ENCODE data around the gene C1QA. TPM values are rescaled to one million over a fixed set of nuclear protein-coding genes. Genes with fewer than 3 reads are reported as not detected.
"Not testable (repeated sequence)": the region's sequence is repeated elsewhere in the genome, so short reads cannot be mapped to it uniquely, and the experiment has no call there.

C1QA gene
- polyA plus RNA-seq, 1 experiment = not detected

DNA sequence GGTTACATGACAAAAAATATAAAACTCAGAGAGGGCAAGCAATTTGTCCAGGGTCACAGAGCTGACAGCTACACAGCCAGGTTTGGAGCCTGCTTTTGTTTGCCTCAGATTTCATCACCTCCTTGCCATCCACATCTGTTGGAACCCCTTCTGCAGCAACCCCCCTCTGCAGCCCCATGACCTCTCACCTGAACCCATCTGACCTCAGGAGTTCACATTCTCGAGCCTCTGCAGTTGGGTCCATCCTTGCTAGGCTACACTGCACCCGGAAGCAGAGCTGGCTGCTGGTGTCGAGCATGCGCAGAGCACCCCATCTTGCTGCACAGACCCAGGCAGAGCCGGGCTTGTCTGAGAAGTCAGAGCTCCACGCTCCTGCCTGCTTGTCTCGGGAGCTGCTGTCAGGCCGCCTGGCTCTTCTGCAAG is 26.6 kb downstream of the C1QA start:
- ChIA-PET CTCF (interaction anchor here (1.1 to 3.2 kb wide), 5 partner anchors 10 to 267 kb away, joined by 3 to 9 read pairs (median 4); partner anchors contain the start of gene C1QC), POLR2A (no interaction called here)
- H3K4me3 ChIP-seq (ENCODE audit: low read depth, low read length) = no peak overlapping the region
- DNase-seq (ENCODE audit: low read depth) = no peak
- TF ChIP-seq, protein P1, sequence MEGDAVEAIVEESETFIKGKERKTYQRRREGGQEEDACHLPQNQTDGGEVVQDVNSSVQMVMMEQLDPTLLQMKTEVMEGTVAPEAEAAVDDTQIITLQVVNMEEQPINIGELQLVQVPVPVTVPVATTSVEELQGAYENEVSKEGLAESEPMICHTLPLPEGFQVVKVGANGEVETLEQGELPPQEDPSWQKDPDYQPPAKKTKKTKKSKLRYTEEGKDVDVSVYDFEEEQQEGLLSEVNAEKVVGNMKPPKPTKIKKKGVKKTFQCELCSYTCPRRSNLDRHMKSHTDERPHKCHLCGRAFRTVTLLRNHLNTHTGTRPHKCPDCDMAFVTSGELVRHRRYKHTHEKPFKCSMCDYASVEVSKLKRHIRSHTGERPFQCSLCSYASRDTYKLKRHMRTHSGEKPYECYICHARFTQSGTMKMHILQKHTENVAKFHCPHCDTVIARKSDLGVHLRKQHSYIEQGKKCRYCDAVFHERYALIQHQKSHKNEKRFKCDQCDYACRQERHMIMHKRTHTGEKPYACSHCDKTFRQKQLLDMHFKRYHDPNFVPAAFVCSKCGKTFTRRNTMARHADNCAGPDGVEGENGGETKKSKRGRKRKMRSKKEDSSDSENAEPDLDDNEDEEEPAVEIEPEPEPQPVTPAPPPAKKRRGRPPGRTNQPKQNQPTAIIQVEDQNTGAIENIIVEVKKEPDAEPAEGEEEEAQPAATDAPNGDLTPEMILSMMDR (IDR thresholded peaks at IDR 0.05; ENCODE audit: insufficient read depth, low read depth, low read length) = no peak
- H3K27me3 ChIP-seq (ENCODE audit: control insufficient read depth, insufficient read depth, low read length) = peaks cover 8% of the 10 kb centered on the region
- H3K36me3 ChIP-seq (ENCODE audit: control insufficient read depth, insufficient read depth, low read length) = no peaks in the 10 kb centered on the region

DNA sequence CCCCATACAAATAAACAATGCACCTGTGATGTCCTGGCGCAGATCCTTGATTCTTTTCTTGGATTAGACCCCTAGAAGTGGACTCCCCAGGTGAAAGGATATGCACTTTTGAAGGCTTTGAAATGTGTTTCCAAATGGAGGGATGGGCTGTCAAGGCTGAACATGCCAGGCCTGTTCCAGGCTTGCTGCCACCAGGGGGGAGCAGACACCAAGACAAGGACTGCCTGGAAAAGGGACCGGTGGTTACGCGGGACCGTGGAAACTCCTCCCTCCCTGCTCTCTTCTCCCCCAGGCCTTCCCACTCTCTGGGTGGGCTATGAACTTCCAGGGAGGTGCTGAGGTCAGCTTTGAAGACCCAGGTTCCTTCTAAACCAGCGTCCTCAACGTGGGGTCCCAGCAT is 29.3 kb downstream of the C1QA start:
- Histone ChIP-seq H3K27me3 (ENCODE audit: control insufficient read depth, insufficient read depth, low read length) (peaks cover 14% of the 10 kb centered on the region), H3K4me3 (ENCODE audit: low read depth, low read length) (no peak overlapping the region), H3K36me3 (ENCODE audit: control insufficient read depth, insufficient read depth, low read length) (no peaks in the 10 kb centered on the region)
- CTCF ChIA-PET = interaction anchor here (1.3 to 3.5 kb wide), 4 partner anchors 8 to 265 kb away, joined by 3 to 15 read pairs (median 4); no protein-coding TSS in a partner anchor
- POLR2A ChIA-PET = no interaction called here
- no peak for DNase-seq (ENCODE audit: low read depth)
- TF ChIP-seq, protein P1 (IDR thresholded peaks at IDR 0.05; ENCODE audit: insufficient read depth, low read depth, low read length) = peak; percentile 57

DNA sequence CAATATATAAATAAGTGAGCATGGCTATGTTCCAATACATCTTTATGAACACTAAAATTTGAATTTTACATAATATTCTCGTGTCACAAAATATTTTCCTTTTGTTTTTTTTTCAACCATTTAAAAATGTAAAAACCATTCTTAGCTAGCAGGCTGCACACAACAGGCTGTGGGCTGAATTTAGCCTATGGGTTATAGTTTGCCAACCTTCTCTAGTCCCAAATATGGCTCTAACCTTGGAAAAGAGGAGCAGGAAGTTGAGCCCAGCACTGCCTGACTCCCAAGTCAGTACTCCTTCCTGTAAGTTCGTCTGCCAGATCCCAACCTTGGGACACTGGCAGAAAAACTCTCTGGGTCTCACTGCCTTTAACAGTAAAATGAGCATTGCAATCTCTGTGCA is 30.0 kb downstream of the C1QA start:
- Histone ChIP-seq H3K36me3 (ENCODE audit: control insufficient read depth, insufficient read depth, low read length) (no peaks in the 10 kb centered on the region), H3K27me3 (ENCODE audit: control insufficient read depth, insufficient read depth, low read length) (peaks cover 18% of the 10 kb centered on the region), H3K4me3 (ENCODE audit: low read depth, low read length) (no peak overlapping the region)
- ChIA-PET CTCF (interaction anchor here (0.9 to 3.5 kb wide), 6 partner anchors 8 to 299 kb away, joined by 3 to 15 read pairs (median 4); no protein-coding TSS in a partner anchor), POLR2A (no interaction called here)
- no peak for DNase-seq (ENCODE audit: low read depth)
- TF ChIP-seq, protein P1 (IDR thresholded peaks at IDR 0.05; ENCODE audit: insufficient read depth, low read depth, low read length) = no peak

DNA sequence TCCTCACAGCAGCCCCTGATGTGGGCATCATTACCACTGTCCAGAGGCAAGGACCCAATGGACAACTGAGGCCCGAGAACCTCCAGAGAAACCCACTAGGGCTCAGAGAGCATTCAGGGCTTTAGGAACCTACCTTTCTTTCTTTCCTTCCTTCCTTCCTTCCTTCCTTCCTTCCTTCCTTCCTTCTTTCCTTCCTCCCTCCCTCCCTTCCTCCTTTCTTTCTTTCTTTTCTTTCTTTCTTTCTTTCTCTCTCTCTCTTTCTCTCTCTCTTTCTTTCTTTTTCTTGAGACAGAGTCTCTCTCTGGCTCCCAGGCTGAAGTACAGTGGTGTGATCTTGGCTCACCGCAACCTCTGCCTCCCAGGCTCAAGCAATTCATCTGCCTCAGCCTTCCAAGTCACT is 32.4 kb downstream of the C1QA start:
- DNase-seq (ENCODE audit: low read depth); H3K36me3 ChIP-seq (ENCODE audit: control insufficient read depth, insufficient read depth, low read length); H3K4me3 ChIP-seq (ENCODE audit: low read depth, low read length); POLR2A ChIA-PET: not testable (repeated sequence)
- CTCF ChIA-PET = interaction anchor here (1.0 to 8.1 kb wide), 2 partner anchors 16 to 263 kb away, joined by 3 to 121 read pairs; no protein-coding TSS in a partner anchor
- peaks cover 35% of the 10 kb centered on the region for H3K27me3 ChIP-seq (ENCODE audit: control insufficient read depth, insufficient read depth, low read length)

DNA sequence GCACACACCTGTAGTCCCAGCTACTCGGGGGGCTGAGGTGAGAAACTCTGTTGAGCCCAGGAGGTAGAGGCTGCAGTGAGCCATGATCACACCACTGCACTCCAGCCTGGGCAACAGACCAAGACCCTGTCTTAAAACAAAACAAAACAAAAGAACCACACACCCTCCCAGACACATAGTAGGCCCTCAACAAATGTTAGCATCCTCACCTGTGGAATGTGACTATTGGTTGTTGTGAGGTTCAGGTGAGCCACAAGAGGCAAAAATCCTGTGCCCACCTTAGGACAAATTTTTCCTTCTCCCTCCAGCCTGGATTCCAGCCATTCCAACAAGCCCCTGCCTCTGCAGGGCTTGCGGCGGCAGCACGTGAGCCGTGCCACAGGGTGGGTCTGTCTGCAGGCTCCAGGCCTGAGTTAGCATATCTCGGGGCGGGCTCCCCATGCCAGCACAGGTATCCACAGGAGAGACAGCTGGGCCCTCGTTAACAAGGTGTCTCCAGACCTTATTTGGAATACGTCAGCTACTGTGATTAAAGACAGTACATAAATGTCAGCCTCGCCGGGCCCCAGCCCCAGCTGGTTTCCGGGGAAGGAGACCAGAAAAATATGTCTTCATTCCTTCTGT is 34.0 kb downstream of the C1QA start:
- POLR2A ChIA-PET = no interaction called here
- CTCF ChIA-PET = interaction anchor here (1.5 to 8.1 kb wide), 2 partner anchors 34 to 262 kb away, joined by 6 to 121 read pairs; no protein-coding TSS in a partner anchor
- peaks cover 34% of the 10 kb centered on the region for H3K27me3 ChIP-seq (ENCODE audit: control insufficient read depth, insufficient read depth, low read length)

More for the DNA sequence above, 34.0 kb downstream of the C1QA start:
- TF ChIP-seq, protein P1 (IDR thresholded peaks at IDR 0.05; ENCODE audit: insufficient read depth, low read depth, low read length) = no peak
- Histone ChIP-seq H3K36me3 (ENCODE audit: control insufficient read depth, insufficient read depth, low read length) (no peaks in the 10 kb centered on the region), H3K4me3 (ENCODE audit: low read depth, low read length) (no peak overlapping the region)
- DNase-seq (ENCODE audit: low read depth) = no peak
